ENCODE measurements around the gene SFSWAP. TPM values are rescaled to one million over a fixed set of nuclear protein-coding genes. Genes with fewer than 3 reads are reported as not detected.

Gene SFSWAP
- total RNA-seq, 1 donor from 2014 or later, result 34.9 TPM

DNA sequence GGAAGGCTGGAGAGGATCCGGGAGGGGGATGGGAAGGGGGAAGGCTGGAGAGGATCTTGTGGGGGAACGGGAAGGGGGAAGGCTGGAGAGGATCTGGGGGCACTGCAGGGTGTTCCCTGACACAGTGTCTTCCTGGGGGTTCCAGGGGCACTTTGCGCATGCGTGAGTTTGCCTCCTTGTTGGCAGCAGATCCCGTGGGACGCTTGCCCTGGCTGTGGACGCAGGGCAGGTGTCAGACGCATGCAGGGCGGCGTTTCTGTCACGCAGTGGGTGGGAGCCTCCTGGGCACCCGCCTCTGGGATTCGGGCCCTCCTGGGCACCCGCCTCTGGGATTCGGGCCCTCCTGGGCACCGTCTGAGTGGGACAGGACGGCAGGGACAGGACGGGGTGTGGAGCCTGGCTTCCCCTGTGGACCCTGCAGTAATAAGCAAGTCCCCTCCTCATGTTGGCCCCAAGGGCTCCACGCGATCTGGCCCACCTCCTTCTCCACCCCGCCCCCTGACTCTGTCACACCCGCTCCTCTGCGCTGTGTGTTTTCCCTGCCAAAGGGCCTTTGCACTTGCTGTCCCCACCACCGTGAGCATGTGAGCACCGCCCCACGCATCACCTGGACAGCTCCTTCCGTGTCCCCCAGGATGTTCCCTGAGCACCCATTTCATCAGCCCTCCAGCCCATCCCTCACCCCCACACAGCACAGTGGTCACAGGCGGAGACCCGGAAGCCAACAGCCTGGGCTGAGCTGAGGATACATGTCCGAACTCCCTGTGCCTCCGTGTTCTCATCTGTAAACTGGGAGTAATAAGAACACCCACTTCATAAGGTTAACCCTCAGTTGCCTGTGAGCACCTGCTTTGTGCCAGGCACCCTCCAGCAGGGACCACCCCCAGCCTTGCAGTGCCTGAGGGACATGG lies 121.7 kb downstream of the SFSWAP start:
- DNase-seq (ENCODE audit: extremely low spot score in 2 of 2), result no peak
- H3K27ac ChIP-seq, result peak overlapping the region; percentile 70
- H3K36me3 ChIP-seq, result no peaks in the 10 kb centered on the region
- peak overlapping the region; percentile 34 to 41 for H3K4me3 ChIP-seq
- intact Hi-C loops (cut with DNase I), result no loop called here
- peaks cover 41% of the 10 kb centered on the region for H3K4me1 ChIP-seq
- no peaks in the 10 kb centered on the region for H3K27me3 ChIP-seq
- TF ChIP-seq, protein P1, sequence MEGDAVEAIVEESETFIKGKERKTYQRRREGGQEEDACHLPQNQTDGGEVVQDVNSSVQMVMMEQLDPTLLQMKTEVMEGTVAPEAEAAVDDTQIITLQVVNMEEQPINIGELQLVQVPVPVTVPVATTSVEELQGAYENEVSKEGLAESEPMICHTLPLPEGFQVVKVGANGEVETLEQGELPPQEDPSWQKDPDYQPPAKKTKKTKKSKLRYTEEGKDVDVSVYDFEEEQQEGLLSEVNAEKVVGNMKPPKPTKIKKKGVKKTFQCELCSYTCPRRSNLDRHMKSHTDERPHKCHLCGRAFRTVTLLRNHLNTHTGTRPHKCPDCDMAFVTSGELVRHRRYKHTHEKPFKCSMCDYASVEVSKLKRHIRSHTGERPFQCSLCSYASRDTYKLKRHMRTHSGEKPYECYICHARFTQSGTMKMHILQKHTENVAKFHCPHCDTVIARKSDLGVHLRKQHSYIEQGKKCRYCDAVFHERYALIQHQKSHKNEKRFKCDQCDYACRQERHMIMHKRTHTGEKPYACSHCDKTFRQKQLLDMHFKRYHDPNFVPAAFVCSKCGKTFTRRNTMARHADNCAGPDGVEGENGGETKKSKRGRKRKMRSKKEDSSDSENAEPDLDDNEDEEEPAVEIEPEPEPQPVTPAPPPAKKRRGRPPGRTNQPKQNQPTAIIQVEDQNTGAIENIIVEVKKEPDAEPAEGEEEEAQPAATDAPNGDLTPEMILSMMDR (IDR thresholded peaks at IDR 0.05), result no peak
- TF ChIP-seq POLR2AphosphoS5 (IDR thresholded peaks at IDR 0.05; ENCODE audit: insufficient read depth in 1 of 2, low read depth in 1 of 2), result peak in 1 of 2 donors; percentile 29
- H3K9me3 ChIP-seq, result no peaks in the 10 kb centered on the region

DNA sequence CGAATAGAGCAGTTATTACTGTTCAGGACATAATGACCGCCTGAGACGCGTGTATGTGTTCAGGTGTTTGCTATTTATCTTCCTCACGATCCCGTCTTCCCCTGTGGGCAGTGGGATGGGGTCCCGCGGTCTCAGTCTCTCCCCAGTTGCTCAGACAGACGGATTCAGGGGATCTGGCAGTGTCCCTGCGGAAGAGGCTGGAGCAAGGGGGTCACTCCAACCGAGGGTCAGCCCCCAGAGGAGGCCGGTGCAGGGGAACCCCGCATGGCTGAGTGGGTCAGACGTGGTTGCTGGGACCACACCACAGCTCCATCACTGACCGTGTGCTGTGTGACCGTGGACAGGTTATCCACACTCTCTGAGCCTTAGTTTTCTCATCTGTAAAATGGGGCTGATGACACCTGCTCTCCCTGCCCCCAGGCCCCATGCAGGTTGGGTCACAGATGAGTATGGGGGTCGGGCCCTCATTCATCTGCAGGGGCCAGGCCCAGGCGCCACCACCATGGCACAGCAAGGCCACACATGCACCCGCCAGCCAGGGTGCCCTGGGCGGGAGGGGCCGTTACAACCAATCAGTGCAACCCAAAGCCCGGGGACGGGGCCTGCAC lies 122.5 kb downstream of the SFSWAP start:
- Histone ChIP-seq H3K36me3 (no peaks in the 10 kb centered on the region), H3K9me3 (no peaks in the 10 kb centered on the region), H3K4me1 (peaks cover 35% of the 10 kb centered on the region), H3K27ac (no peak overlapping the region), H3K27me3 (no peaks in the 10 kb centered on the region), H3K4me3 (no peak overlapping the region)
- no peak for DNase-seq (ENCODE audit: extremely low spot score in 2 of 2)
- no peak for TF ChIP-seq POLR2A (IDR thresholded peaks at IDR 0.05)
- TF ChIP-seq, protein P1 (IDR thresholded peaks at IDR 0.05), result no peak
- TF ChIP-seq POLR2AphosphoS5 (IDR thresholded peaks at IDR 0.05; ENCODE audit: insufficient read depth in 1 of 2, low read depth in 1 of 2), result no peak
- intact Hi-C loops (cut with DNase I), result no loop called here

DNA sequence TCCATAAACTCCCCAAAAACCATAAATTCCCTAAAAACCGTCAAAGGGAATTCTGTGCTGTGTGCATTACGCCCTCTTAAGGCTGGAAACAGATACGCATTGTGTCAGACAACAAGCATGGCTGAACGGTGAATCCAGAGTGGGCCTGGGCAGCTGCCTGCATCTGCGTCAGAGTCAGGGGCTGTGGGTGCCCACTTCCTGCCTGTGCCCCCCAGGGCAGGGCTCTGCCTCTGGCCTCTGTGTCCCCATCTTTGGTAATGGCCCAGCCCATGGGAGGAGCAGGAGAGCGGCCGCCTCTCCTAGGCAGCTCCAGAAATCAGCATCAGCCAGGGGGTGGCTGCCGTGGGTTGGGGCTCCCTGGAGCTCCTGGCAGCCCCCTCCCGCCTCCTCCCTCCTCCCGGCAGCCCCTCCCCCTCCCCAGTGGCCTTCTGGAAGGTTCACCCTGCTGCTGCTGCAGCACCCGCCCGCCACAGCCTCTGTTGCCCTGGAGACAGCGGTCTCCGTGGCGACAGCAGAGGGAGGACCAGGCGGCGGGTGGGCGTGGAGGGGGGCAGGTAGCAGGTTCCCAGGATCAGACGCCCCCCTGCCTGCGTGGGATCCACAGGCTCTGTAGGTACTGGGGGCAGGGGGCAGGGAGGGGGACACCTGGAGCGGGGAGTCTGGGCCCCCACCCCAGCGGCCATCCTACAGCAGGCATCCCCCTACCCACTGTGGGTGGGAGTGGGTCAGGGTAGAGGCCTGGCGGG lies 123.2 kb downstream of the SFSWAP start:
- Histone ChIP-seq H3K27ac (no peak overlapping the region), H3K9me3 (no peaks in the 10 kb centered on the region), H3K36me3 (no peaks in the 10 kb centered on the region), H3K4me3 (no peak overlapping the region), H3K4me1 (peaks cover 30% of the 10 kb centered on the region), H3K27me3 (no peaks in the 10 kb centered on the region)
- intact Hi-C loops (cut with DNase I), result no loop called here
- TF ChIP-seq POLR2A (IDR thresholded peaks at IDR 0.05), result no peak
- TF ChIP-seq, protein P1 (IDR thresholded peaks at IDR 0.05), result no peak
- TF ChIP-seq POLR2AphosphoS5 (IDR thresholded peaks at IDR 0.05; ENCODE audit: insufficient read depth in 1 of 2, low read depth in 1 of 2), result no peak
- DNase-seq (ENCODE audit: extremely low spot score in 2 of 2), result no peak

DNA sequence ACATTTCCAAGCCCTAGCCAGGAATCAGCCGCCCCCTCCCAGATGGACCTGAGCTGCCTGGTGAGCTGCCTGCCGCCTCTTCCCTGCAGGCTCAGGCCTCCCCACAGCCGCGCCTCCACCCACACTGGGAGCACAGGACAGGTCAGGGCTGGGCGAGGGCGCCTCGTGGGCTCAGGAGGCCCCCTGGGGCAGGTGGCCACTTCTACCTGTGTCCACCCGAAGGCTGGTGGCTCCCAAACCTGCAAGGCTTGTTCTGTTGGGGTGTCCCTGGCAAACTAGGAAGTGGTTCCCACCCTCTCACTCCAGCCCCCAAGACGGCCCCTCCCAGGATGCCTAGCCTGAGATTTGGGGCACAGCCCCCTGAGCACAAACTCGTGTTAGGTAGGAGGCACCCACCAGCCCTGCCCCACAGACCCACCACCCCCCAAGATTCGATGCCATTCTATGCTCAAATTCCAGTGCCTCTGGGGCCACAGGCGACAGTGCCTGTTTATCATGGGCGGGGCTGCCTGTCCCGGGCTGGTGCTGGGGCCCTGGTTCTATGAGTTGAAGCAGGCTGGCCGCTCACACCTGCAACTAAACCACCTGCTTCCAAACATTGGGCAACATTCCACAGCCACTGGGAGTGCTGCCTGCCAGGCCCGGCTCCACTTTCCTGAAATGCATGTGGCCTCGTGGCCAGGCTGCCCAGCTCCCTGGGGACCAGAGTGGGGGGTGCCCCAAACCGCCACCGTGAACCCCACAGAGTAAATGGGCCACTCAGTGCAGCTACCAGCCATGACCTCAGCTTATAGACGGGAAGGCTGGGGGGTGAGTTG lies 124.1 kb downstream of the SFSWAP start:
- intact Hi-C loops (cut with DNase I), result no loop called here
- no peak overlapping the region for H3K4me3 ChIP-seq
- no peak for DNase-seq (ENCODE audit: extremely low spot score in 2 of 2)
- H3K4me1 ChIP-seq, result peaks cover 21% of the 10 kb centered on the region
- TF ChIP-seq POLR2AphosphoS5 (IDR thresholded peaks at IDR 0.05; ENCODE audit: insufficient read depth in 1 of 2, low read depth in 1 of 2) (no peak), POLR2A (IDR thresholded peaks at IDR 0.05) (no peak)
- TF ChIP-seq, protein P1 (IDR thresholded peaks at IDR 0.05), result no peak
- no peaks in the 10 kb centered on the region for H3K9me3 ChIP-seq
- H3K27me3 ChIP-seq, result no peaks in the 10 kb centered on the region
- no peak overlapping the region for H3K27ac ChIP-seq
- H3K36me3 ChIP-seq, result no peaks in the 10 kb centered on the region
